Metanephros (tissue), 1 donor: ENCODE measurements around the gene COL4A3. TPM values are rescaled to one million over a fixed set of nuclear protein-coding genes. Genes with fewer than 3 reads are reported as not detected.

Experiments
- total RNA-seq: library from RNA; depleted of rRNA; stranded (reverse); fragments of >200 nt; gene quantifications from one replicate; pipeline ENCODE4 v1.2.3, GENCODE V29; 2014

The COL4A3 gene
- 44.4 TPM for total RNA-seq

DNA sequence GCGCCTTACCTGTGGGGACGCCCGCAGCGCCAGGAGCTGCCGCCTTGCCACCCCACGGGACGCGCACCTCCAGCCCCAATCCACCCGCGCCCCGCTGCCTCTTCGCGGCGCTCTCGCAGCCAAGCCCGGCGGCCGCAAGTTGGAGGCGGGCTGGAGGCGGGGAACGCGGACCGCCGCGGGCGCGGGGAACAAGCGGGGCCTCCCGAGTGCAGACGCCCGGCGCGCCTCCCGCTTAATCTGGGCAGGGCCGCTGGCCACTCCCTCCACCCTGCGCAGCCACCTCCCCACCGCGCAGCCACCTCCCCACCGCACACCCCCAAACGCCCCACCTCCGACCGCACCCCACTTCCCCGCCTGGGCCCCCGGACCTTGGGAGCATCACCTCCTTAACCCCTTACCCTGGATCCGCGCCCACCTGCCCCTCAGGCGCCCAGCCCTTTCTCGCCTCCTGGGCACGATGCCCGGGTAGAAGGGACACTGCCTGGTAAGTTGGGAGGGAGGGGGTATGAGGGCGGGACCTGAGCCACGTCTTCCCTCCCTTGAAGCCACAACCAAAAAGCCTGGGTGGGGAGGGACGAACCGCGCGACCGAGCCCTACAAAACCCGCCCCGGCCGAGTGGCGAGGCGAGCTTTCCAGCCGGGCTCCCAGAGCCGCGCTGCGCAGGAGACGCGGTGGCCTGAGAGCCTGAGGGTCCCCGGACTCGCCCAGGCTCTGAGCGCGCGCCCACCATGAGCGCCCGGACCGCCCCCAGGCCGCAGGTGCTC lies at the start of gene COL4A3, which contains the start of gene COL4A4:
COL4A3 (plus strand) TSS at position 627 of the 765 bp plus-strand sequence; CDS start at position 730, 103 bp downstream.
COL4A4 (minus strand) TSS at position 208 of the 765 bp plus-strand sequence. CDS start 16,722 bp downstream, outside the sequence.

DNA sequence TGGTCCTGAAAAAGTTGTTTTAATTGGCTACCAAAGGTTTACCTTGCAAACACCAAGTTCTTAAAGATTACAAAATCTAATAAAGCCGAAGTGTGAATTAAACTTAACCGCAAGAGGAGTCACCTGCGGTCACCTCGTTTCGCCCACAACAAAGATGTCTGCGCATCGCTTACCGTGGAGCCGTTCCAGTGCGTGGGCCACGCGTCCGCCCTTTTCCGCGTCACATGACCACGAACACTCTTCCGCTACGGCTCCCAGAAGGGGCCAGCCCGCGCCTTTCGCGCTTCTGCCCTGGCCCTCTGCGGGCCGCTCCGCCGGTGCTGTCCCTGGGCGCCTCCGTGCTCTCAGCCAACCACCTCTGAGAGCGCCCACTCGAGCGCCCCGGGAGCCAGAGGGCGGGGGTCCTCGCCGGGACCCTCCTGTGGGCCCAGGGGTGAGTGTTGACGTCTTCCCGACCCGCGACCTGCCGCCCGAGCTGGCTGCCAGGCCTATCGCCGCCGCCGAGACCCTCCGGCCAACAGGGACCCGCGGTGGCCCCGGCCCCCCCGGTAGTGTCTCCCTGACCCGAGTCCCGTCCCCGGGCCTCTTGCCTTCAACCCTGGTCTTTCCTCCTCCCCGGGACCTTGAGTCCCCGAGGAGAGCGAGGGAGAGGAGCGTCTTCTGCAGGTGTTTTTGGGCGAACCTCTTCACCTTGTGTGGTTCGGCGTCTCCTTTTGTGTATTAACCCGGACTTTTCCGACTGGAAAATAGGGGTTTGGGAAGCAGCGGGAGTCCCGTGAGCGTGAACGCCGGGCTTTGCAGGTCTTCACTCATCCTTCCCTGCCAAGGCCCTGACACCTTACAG lies 160.8 kb downstream of the COL4A3 start, which contains the start of gene MFF:
MFF (plus strand) TSS at position 257 of the 844 bp plus-strand sequence. CDS start 5,415 bp downstream, outside the sequence.

Other genes with a start within 250 kb of the COL4A3 start
- gene COL4A4, start 419 bp upstream of the COL4A3 start, total RNA-seq = 38.8 TPM
- 95.1 TPM for gene MFF, start 160.6 kb downstream of the COL4A3 start, total RNA-seq
- gene TM4SF20, start 214.7 kb downstream of the COL4A3 start, total RNA-seq = not detected
- not detected for gene SCYGR1, start 223.3 kb downstream of the COL4A3 start, total RNA-seq